OCI-LY7 (cell line): ENCODE results near the gene PTPRE. TPM values are rescaled to one million over a fixed set of nuclear protein-coding genes. Genes with fewer than 3 reads are reported as not detected.

Experiments used
- BruUV-seq: library from RNA; stranded (reverse); fragments of 400-500 nt; replicated peaks from 2 replicates; lab custom pipeline; 2021; lab: Mats Ljungman, UMichigan
- CTCF ChIA-PET: fragments of 300-600 bp; sonication (Branson Sonifier 250); formaldehyde crosslinking; loops from one replicate; lab custom pipeline; 2022; ENCODE audit warnings: antibody characterized with exemption; ENCODE audit not compliant: unreplicated experiment; lab: Charles Lee
- POLR2A ChIA-PET: fragments of 300-600 bp; sonication (Branson Sonifier 250); formaldehyde crosslinking; loops from one replicate; lab custom pipeline; 2022; ENCODE audit warnings: antibody characterized with exemption; lab: Charles Lee
- DNase-seq: peaks from one replicate; pipeline ENCODE4 v3.0.0-alpha.2; 2015; ENCODE audit warnings: low spot score
- H2AFZ ChIP-seq: fragments of 200-600 bp; sonication (generic), shearing (Covaris generic); 2 replicates; pipeline ENCODE4 v1.6.1; 2014; ENCODE audit warnings: mild to moderate bottlenecking, antibody characterized with exemption, low read length, moderate library complexity
- H3K27ac ChIP-seq: fragments of 200-600 bp; sonication (generic); 2 replicates; pipeline ENCODE4 v1.5.1; 2014; ENCODE audit warnings: mixed run types, low read depth, mild to moderate bottlenecking, moderate library complexity, low read length, inconsistent platforms; ENCODE audit not compliant: poor library complexity, severe bottlenecking
- H3K36me3 ChIP-seq: fragments of 200-600 bp; sonication (generic); 2 replicates; pipeline ENCODE4 v1.6.1; 2014; ENCODE audit warnings: mild to moderate bottlenecking, antibody characterized with exemption, low read length, moderate library complexity, mixed read lengths; ENCODE audit not compliant: insufficient read depth
- H3K4me1 ChIP-seq: fragments of 200-600 bp; sonication (generic); 2 replicates; pipeline ENCODE4 v1.5.1; 2014; ENCODE audit warnings: mild to moderate bottlenecking, low read length; ENCODE audit not compliant: insufficient read depth, poor library complexity, severe bottlenecking
- H3K4me2 ChIP-seq: fragments of 200-600 bp; sonication (generic); 2 replicates; pipeline ENCODE4 v1.6.1; 2014; ENCODE audit warnings: mild to moderate bottlenecking, low read length
- H3K4me3 ChIP-seq: fragments of 200-600 bp; sonication (generic); 2 replicates; pipeline ENCODE4 v1.5.1; 2014; ENCODE audit warnings: mild to moderate bottlenecking, low read depth, low read length; ENCODE audit not compliant: poor library complexity, severe bottlenecking
- H3K79me2 ChIP-seq: fragments of 200-600 bp; sonication (generic); 2 replicates; pipeline ENCODE4 v1.6.1; 2016; ENCODE audit warnings: low read depth, mild to moderate bottlenecking, low read length, moderate library complexity, mixed read lengths; ENCODE audit not compliant: insufficient read depth
- H3K9me2 ChIP-seq: fragments of 200-600 bp; sonication (generic); 2 replicates; pipeline ENCODE4 v1.6.1; 2016; ENCODE audit warnings: mild to moderate bottlenecking, low read length, mixed read lengths; ENCODE audit not compliant: insufficient read depth
- H3K9me3 ChIP-seq: fragments of 200-600 bp; sonication (generic); 2 replicates; pipeline ENCODE4 v1.6.1; 2014; ENCODE audit warnings: mild to moderate bottlenecking, mixed run types, low read length, mixed read lengths
- H4K20me1 ChIP-seq: fragments of 200-600 bp; sonication (generic); 2 replicates; pipeline ENCODE4 v1.6.1; 2014; ENCODE audit warnings: mild to moderate bottlenecking, antibody characterized with exemption, low read length, moderate library complexity, mixed read lengths; ENCODE audit not compliant: insufficient read depth
- CTCF ChIP-seq: fragments of 200-600 bp; sonication (generic); conservative IDR thresholded peaks from 2 replicates; pipeline ENCODE4 v1.5.1; 2014; ENCODE audit warnings: mild to moderate bottlenecking, antibody characterized with exemption, low read length, moderate library complexity, mixed read lengths
- EZH2phosphoT487 ChIP-seq: fragments of 200-600 bp; sonication (generic); IDR thresholded peaks from 2 replicates; pipeline ENCODE4 v1.6.1; 2018; ENCODE audit warnings: low read depth, borderline replicate concordance, mild to moderate bottlenecking, mixed run types, antibody characterized with exemption, low read length, moderate library complexity, mixed read lengths
- intact Hi-C: fragments of 100-400 bp; cut with micrococcal nuclease; formaldehyde crosslinking; loops from one replicate; pipeline ENCODE4 v1.10.0; 2022; ENCODE audit not compliant: unreplicated experiment
- total RNA-seq, 2 experiments: library from RNA; depleted of rRNA in 1 of 2; stranded (reverse); fragments of >200 nt in 1 of 2; shearing (Covaris generic) in 1 of 2; gene quantifications; 2 replicates each; pipeline ENCODE4 v1.2.3, GENCODE V29; 2014 to 2022

Gene PTPRE
- total RNA-seq, 2 experiments from 2014 or later: 6.8 to 8.3 TPM

- Histone ChIP-seq H3K27ac (no peak overlapping the region), H3K9me3 (no peaks in the 10 kb centered on the region), H4K20me1 (no peaks in the 10 kb centered on the region), H3K4me1 (no peaks in the 10 kb centered on the region), H3K4me2 (no peak overlapping the region), H3K4me3 (no peak overlapping the region), H2AFZ (no peak overlapping the region), H3K79me2 (no peaks in the 10 kb centered on the region), H3K9me2 (no peaks in the 10 kb centered on the region), H3K36me3 (no peaks in the 10 kb centered on the region)
- POLR2A ChIA-PET: no interaction called here
- intact Hi-C loops: no loop called here
- no peak for DNase-seq
- BruUV-seq: no TSS peak
- CTCF ChIA-PET: no interaction called here
- TF ChIP-seq CTCF: no peak
Observed at GRCh38 chr10:127888521-127889312, 18.2 kb upstream of the PTPRE start.

- Histone ChIP-seq H3K4me2 (no peak overlapping the region), H3K36me3 (no peaks in the 10 kb centered on the region), H2AFZ (no peak overlapping the region), H4K20me1 (no peaks in the 10 kb centered on the region), H3K79me2 (no peaks in the 10 kb centered on the region), H3K4me3 (no peak overlapping the region), H3K9me2 (no peaks in the 10 kb centered on the region), H3K9me3 (no peaks in the 10 kb centered on the region), H3K27ac (no peak overlapping the region), H3K4me1 (no peaks in the 10 kb centered on the region)
- no peak for DNase-seq
- ChIA-PET CTCF (interaction anchor here (0.6 kb wide), 1 partner anchor 157 kb away, joined by 3 read pairs; no protein-coding TSS in a partner anchor), POLR2A (no interaction called here)
- intact Hi-C loops: no loop called here
- no TSS peak for BruUV-seq
- no peak for TF ChIP-seq CTCF
- no peak for TF ChIP-seq EZH2phosphoT487
Observed at GRCh38 chr10:127889605-127890195, 17.2 kb upstream of the PTPRE start.

- CTCF ChIA-PET: interaction anchor here (0.6 kb wide), 1 partner anchor 157 kb away, joined by 3 read pairs; no protein-coding TSS in a partner anchor
Observed at GRCh38 chr10:127890216-127890615, 16.7 kb upstream of the PTPRE start.

More at GRCh38 chr10:127890216-127890615, 16.7 kb upstream of the PTPRE start:
- Histone ChIP-seq H3K4me1 (no peaks in the 10 kb centered on the region), H3K79me2 (no peaks in the 10 kb centered on the region), H3K9me2 (no peaks in the 10 kb centered on the region), H3K36me3 (no peaks in the 10 kb centered on the region), H3K4me3 (no peak overlapping the region), H3K27ac (no peak overlapping the region), H3K9me3 (no peaks in the 10 kb centered on the region), H2AFZ (no peak overlapping the region), H4K20me1 (no peaks in the 10 kb centered on the region), H3K4me2 (no peak overlapping the region)
- no peak for TF ChIP-seq EZH2phosphoT487
- no peak for TF ChIP-seq CTCF
- no peak for DNase-seq
- BruUV-seq: no TSS peak
- intact Hi-C loops: no loop called here
- POLR2A ChIA-PET: no interaction called here
